ENCODE measurements around the gene CSTPP1.

CSTPP1 gene

GRCh38 chr11:47183969-47184368, 247.4 kb downstream of the CSTPP1 start:
- TF ChIP-seq CTCF (conservative IDR thresholded peaks at IDR 0.05; ENCODE audit: low read length), result no peak
- no peak for DNase-seq (ENCODE audit: low read depth)
- H3K4me3 ChIP-seq (ENCODE audit: low read length), result no peak overlapping the region

- DNase-seq (ENCODE audit: low read depth), result no peak
- TF ChIP-seq CTCF (conservative IDR thresholded peaks at IDR 0.05; ENCODE audit: low read length), result no peak
- H3K4me3 ChIP-seq (ENCODE audit: low read length), result peak overlapping the region; percentile 64
Observed at GRCh38 chr11:47184711-47185304, 248.2 kb downstream of the CSTPP1 start.

- no peak for TF ChIP-seq CTCF (conservative IDR thresholded peaks at IDR 0.05; ENCODE audit: low read length)
- DNase-seq (ENCODE audit: low read depth), result peak; percentile 26
- peak overlapping the region; percentile 64 for H3K4me3 ChIP-seq (ENCODE audit: low read length)
Observed at GRCh38 chr11:47185305-47186075, 248.9 kb downstream of the CSTPP1 start.

- no peak; the same call in 1 of the 2 replicates for TF ChIP-seq CTCF (conservative IDR thresholded peaks at IDR 0.05; ENCODE audit: low read length)
- H3K4me3 ChIP-seq (ENCODE audit: low read length), result peak within 1 kb of the TSS; percentile 64
- DNase-seq (ENCODE audit: low read depth), result no peak
Observed at GRCh38 chr11:47186076-47186699, 249.6 kb downstream of the CSTPP1 start, which contains the start of gene PACSIN3. PACSIN3 (minus strand) TSS chr11:47186434; CDS start chr11:47182727, 3,707 bp downstream.

GRCh38 chr11:47186700-47187695, 250.4 kb downstream of the CSTPP1 start:
- peak overlapping the region; percentile 52 for H3K4me3 ChIP-seq (ENCODE audit: low read length)
- peak; percentile 1; the same call in 1 of the 2 replicates for TF ChIP-seq CTCF (conservative IDR thresholded peaks at IDR 0.05; ENCODE audit: low read length)
- peak; percentile 23 for DNase-seq (ENCODE audit: low read depth)

GRCh38 chr11:47187723-47188122, 251.2 kb downstream of the CSTPP1 start:
- H3K4me3 ChIP-seq (ENCODE audit: low read length), result peak overlapping the region; percentile 52
- DNase-seq (ENCODE audit: low read depth), result no peak
- no peak for TF ChIP-seq CTCF (conservative IDR thresholded peaks at IDR 0.05; ENCODE audit: low read length)

All from AG10803 (cell line).